Karpas-422 (cell line): ENCODE results near the gene UHRF1. TPM values are rescaled to one million over a fixed set of nuclear protein-coding genes. Genes with fewer than 3 reads are reported as not detected.
"Not testable (repeated sequence)": the region's sequence is repeated elsewhere in the genome, so short reads cannot be mapped to it uniquely, and the experiment has no call there.

Source experiments
- DNase-seq: peaks from one replicate; pipeline ENCODE4 v3.0.0-alpha.2; 2015
- H2AFZ ChIP-seq: fragments of 200-600 bp; sonication (generic); 2 replicates; pipeline ENCODE4 v1.6.1; 2014; ENCODE audit warnings: antibody characterized with exemption, low read length, mixed read lengths
- H3K27ac ChIP-seq: fragments of 200-600 bp; sonication (generic); 2 replicates; pipeline ENCODE4 v1.5.1; 2014; ENCODE audit warnings: mild to moderate bottlenecking, low read length, moderate library complexity
- H3K27me3 ChIP-seq: fragments of 200-600 bp; sonication (generic); 2 replicates; pipeline ENCODE4 v1.6.1; 2014; ENCODE audit warnings: low read length, mixed read lengths
- H3K36me3 ChIP-seq: fragments of 200-600 bp; sonication (generic); 2 replicates; pipeline ENCODE4 v1.6.1; 2014; ENCODE audit warnings: low read length, mixed read lengths; ENCODE audit not compliant: insufficient read depth
- H3K4me1 ChIP-seq: fragments of 200-600 bp; sonication (generic); 2 replicates; pipeline ENCODE4 v1.6.1; 2014; ENCODE audit warnings: mild to moderate bottlenecking, low read length, mixed read lengths
- H3K4me2 ChIP-seq: fragments of 200-600 bp; sonication (generic); 2 replicates; pipeline ENCODE4 v1.6.1; 2014; ENCODE audit warnings: low read length, low read depth, mild to moderate bottlenecking; ENCODE audit not compliant: poor library complexity, severe bottlenecking
- H3K4me3 ChIP-seq: fragments of 200-600 bp; sonication (generic); 2 replicates; pipeline ENCODE4 v1.5.1; 2014; ENCODE audit warnings: mild to moderate bottlenecking, antibody characterized with exemption, low read length, mixed read lengths
- H3K79me2 ChIP-seq: fragments of 200-600 bp; sonication (generic); 2 replicates; pipeline ENCODE4 v1.6.1; 2014; ENCODE audit warnings: mild to moderate bottlenecking, low read length, mixed read lengths
- H3K9ac ChIP-seq: fragments of 200-600 bp; sonication (generic); 2 replicates; pipeline ENCODE4 v1.6.0; 2014; ENCODE audit warnings: low read length
- H3K9me2 ChIP-seq: fragments of 200-600 bp; sonication (generic), shearing (Covaris generic); replicated peaks from 2 replicates; pipeline ENCODE4 v1.6.0; 2014; ENCODE audit warnings: mild to moderate bottlenecking, low read length, moderate library complexity; ENCODE audit not compliant: insufficient read depth
- H3K9me3 ChIP-seq: fragments of 300-700, 200-600 bp; sonication (generic); 2 replicates; pipeline ENCODE4 v1.6.1; 2014; ENCODE audit warnings: low read length, mixed read lengths
- H4K20me1 ChIP-seq: fragments of 200-600 bp; sonication (generic); 2 replicates; pipeline ENCODE4 v1.6.1; 2014; ENCODE audit warnings: mild to moderate bottlenecking, antibody characterized with exemption, low read length, low read depth; ENCODE audit not compliant: insufficient read depth
- total RNA-seq: library from RNA; depleted of rRNA; stranded (reverse); fragments of >200 nt; shearing (Covaris generic); gene quantifications from 2 replicates; pipeline ENCODE4 v1.2.3, GENCODE V29; 2014; ENCODE audit warnings: low replicate concordance

UHRF1 gene
- total RNA-seq, 1 experiment from 2014 or later, result 13.6 TPM

GRCh38 chr19:4971816-4972495 lies 62.7 kb downstream of the UHRF1 start:
- Histone ChIP-seq H3K9ac (no peak overlapping the region), H3K4me3 (no peak overlapping the region)
- no peak for DNase-seq

GRCh38 chr19:4972509-4973230 lies 63.4 kb downstream of the UHRF1 start:
- Histone ChIP-seq H2AFZ (no peak overlapping the region), H3K4me2 (no peak overlapping the region), H3K9me3 (no peaks in the 10 kb centered on the region), H3K4me1 (peaks cover 44% of the 10 kb centered on the region), H3K9me2 (no peaks in the 10 kb centered on the region), H3K27me3 (no peaks in the 10 kb centered on the region), H3K9ac (no peak overlapping the region), H3K27ac (no peak overlapping the region), H3K4me3 (no peak overlapping the region), H3K36me3 (no peaks in the 10 kb centered on the region), H4K20me1 (peaks cover 69% of the 10 kb centered on the region), H3K79me2 (peaks cover 34% of the 10 kb centered on the region; the same call in 1 of the 2 replicates)
- DNase-seq, result no peak

More at GRCh38 chr19:4971816-4972495, 62.7 kb downstream of the UHRF1 start:
- Histone ChIP-seq H4K20me1 (peaks cover 61% of the 10 kb centered on the region), H3K36me3 (no peaks in the 10 kb centered on the region), H3K27ac (no peak overlapping the region), H3K4me1 (peaks cover 38% of the 10 kb centered on the region), H3K79me2 (peaks cover 27% of the 10 kb centered on the region; the same call in 1 of the 2 replicates), H3K9me3 (no peaks in the 10 kb centered on the region), H3K9me2 (no peaks in the 10 kb centered on the region), H3K4me2 (no peak overlapping the region), H3K27me3 (no peaks in the 10 kb centered on the region), H2AFZ (no peak overlapping the region)

- no peak overlapping the region for H3K27ac ChIP-seq
- no peaks in the 10 kb centered on the region for H3K9me2 ChIP-seq
- H4K20me1 ChIP-seq, result peaks cover 87% of the 10 kb centered on the region
- H3K9ac ChIP-seq, result no peak overlapping the region
- no peak overlapping the region for H2AFZ ChIP-seq
- no peaks in the 10 kb centered on the region for H3K36me3 ChIP-seq
- H3K4me2 ChIP-seq, result no peak overlapping the region
- DNase-seq, result no peak
- H3K79me2 ChIP-seq, result peaks cover 42% of the 10 kb centered on the region
- H3K4me1 ChIP-seq, result peaks cover 36% of the 10 kb centered on the region
- H3K4me3 ChIP-seq, result no peak overlapping the region
- H3K27me3 ChIP-seq, result no peaks in the 10 kb centered on the region
- H3K9me3 ChIP-seq, result no peaks in the 10 kb centered on the region
Measured at GRCh38 chr19:4974880-4975469, 65.7 kb downstream of the UHRF1 start.

- not testable (repeated sequence) for H3K4me2 ChIP-seq, H3K9ac ChIP-seq, H3K27ac ChIP-seq, DNase-seq, H3K9me2 ChIP-seq, H3K9me3 ChIP-seq, H3K27me3 ChIP-seq, H3K36me3 ChIP-seq, H3K4me3 ChIP-seq, H2AFZ ChIP-seq
- peaks cover 85% of the 10 kb centered on the region for H4K20me1 ChIP-seq
- peaks cover 30% of the 10 kb centered on the region for H3K4me1 ChIP-seq
- peaks cover 40% of the 10 kb centered on the region for H3K79me2 ChIP-seq
Measured at GRCh38 chr19:4975601-4976000, 66.3 kb downstream of the UHRF1 start.

- DNase-seq, result peak; percentile 78
- H3K9ac ChIP-seq, result no peak overlapping the region
- H3K9me2 ChIP-seq, result no peaks in the 10 kb centered on the region
- peak overlapping the region; percentile 21; the same call in 1 of the 2 replicates for H3K4me3 ChIP-seq
- H3K36me3 ChIP-seq, result no peaks in the 10 kb centered on the region
- H3K4me1 ChIP-seq, result peaks cover 29% of the 10 kb centered on the region
- peaks cover 85% of the 10 kb centered on the region for H4K20me1 ChIP-seq
- H2AFZ ChIP-seq, result no peak overlapping the region
- H3K27me3 ChIP-seq, result no peaks in the 10 kb centered on the region
- peak overlapping the region; percentile 47 for H3K4me2 ChIP-seq
- no peak overlapping the region for H3K27ac ChIP-seq
- H3K9me3 ChIP-seq, result no peaks in the 10 kb centered on the region
- peaks cover 36% of the 10 kb centered on the region for H3K79me2 ChIP-seq
Measured at GRCh38 chr19:4976401-4977298, 67.3 kb downstream of the UHRF1 start.

- H3K9me3 ChIP-seq, result no peaks in the 10 kb centered on the region
- no peaks in the 10 kb centered on the region for H3K27me3 ChIP-seq
- peaks cover 29% of the 10 kb centered on the region for H3K79me2 ChIP-seq
- H3K36me3 ChIP-seq, result no peaks in the 10 kb centered on the region
- H3K27ac ChIP-seq, result no peak overlapping the region
- H2AFZ ChIP-seq, result no peak overlapping the region
- no peak for DNase-seq
- H3K4me1 ChIP-seq, result peaks cover 30% of the 10 kb centered on the region
- H3K9me2 ChIP-seq, result no peaks in the 10 kb centered on the region
- H3K4me2 ChIP-seq, result peak overlapping the region; percentile 47
- peaks cover 76% of the 10 kb centered on the region for H4K20me1 ChIP-seq
- H3K4me3 ChIP-seq, result peak overlapping the region; percentile 21; the same call in 1 of the 2 replicates
- H3K9ac ChIP-seq, result 0 out of 2 replicates have a peak overlapping the region, but pooled peaks have one; percentile 18
Measured at GRCh38 chr19:4977299-4978174, 68.2 kb downstream of the UHRF1 start.

GRCh38 chr19:4979211-4979807 lies 70.0 kb downstream of the UHRF1 start:
- Histone ChIP-seq H2AFZ (no peak overlapping the region), H3K79me2 (peaks cover 42% of the 10 kb centered on the region), H3K4me2 (no peak overlapping the region), H3K9me3 (no peaks in the 10 kb centered on the region), H3K4me3 (no peak overlapping the region), H3K27me3 (no peaks in the 10 kb centered on the region), H3K9me2 (no peaks in the 10 kb centered on the region), H4K20me1 (peaks cover 78% of the 10 kb centered on the region), H3K9ac (no peak overlapping the region), H3K27ac (no peak overlapping the region), H3K4me1 (peaks cover 30% of the 10 kb centered on the region), H3K36me3 (no peaks in the 10 kb centered on the region)
- DNase-seq, result no peak
